ENCODE results near the gene CTTNBP2.
A peak's percentile ranks its signal among the peaks of the same experiment; 100 is the strongest.

The CTTNBP2 gene

DNA sequence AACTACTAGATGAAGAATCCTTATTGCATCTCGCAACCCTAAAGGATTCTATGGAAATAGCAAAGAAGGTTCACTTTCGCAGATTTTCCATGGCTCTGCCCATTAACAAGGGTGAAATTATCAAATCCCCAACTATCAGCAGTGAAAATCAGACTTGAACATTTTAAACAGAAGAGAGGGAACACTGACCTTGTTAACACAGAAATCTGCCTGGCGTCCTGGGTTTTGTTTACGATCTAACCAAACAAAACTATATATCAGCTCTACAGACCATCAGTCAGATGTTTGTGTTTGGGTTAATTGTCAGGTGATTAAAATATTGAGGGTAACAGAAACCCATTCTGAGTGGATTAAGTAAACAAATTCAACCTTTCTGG, 1.9 kb downstream of the CTTNBP2 start:
- DNase-seq (ENCODE audit: low read depth): no peak
- TF ChIP-seq, protein P1, sequence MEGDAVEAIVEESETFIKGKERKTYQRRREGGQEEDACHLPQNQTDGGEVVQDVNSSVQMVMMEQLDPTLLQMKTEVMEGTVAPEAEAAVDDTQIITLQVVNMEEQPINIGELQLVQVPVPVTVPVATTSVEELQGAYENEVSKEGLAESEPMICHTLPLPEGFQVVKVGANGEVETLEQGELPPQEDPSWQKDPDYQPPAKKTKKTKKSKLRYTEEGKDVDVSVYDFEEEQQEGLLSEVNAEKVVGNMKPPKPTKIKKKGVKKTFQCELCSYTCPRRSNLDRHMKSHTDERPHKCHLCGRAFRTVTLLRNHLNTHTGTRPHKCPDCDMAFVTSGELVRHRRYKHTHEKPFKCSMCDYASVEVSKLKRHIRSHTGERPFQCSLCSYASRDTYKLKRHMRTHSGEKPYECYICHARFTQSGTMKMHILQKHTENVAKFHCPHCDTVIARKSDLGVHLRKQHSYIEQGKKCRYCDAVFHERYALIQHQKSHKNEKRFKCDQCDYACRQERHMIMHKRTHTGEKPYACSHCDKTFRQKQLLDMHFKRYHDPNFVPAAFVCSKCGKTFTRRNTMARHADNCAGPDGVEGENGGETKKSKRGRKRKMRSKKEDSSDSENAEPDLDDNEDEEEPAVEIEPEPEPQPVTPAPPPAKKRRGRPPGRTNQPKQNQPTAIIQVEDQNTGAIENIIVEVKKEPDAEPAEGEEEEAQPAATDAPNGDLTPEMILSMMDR (IDR thresholded peaks at IDR 0.05; ENCODE audit: insufficient read depth, low read depth, low read length, missing control alignments): no peak
- no peak overlapping the region for H3K4me3 ChIP-seq (ENCODE audit: low read length)

- TF ChIP-seq, protein P1 (IDR thresholded peaks at IDR 0.05; ENCODE audit: insufficient read depth, low read depth, low read length, missing control alignments): no peak
- no peak for DNase-seq (ENCODE audit: low read depth)
- no peak overlapping the region for H3K4me3 ChIP-seq (ENCODE audit: low read length)
Measured at GRCh38 chr7:117870448-117871130, 2.7 kb downstream of the CTTNBP2 start.

GRCh38 chr7:117869374-117869773, 3.9 kb downstream of the CTTNBP2 start:
- TF ChIP-seq, protein P1 (IDR thresholded peaks at IDR 0.05; ENCODE audit: insufficient read depth, low read depth, low read length, missing control alignments): no peak
- DNase-seq (ENCODE audit: low read depth): no peak

DNA sequence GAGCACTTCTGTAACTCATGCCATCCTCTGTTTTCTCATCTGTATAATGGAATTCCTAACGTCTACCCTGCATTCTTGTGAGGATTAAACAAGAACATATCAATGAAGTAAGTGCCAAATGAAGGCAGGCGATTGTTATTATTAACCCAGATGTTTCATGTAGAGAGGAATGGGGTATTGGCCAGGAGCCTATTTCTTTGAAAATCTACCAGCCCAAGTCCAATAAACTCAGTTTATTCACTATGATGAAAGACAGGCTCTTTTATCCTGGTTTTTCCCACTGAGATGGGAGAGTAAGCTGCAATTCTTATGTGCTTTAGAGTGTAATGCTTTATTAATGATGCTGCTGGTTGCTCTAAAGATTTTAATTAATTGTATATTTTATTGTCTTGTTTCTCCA, 9.6 kb downstream of the CTTNBP2 start:
- no peak overlapping the region for H3K4me3 ChIP-seq (ENCODE audit: low read length)
- no peak for DNase-seq (ENCODE audit: low read depth)
- TF ChIP-seq, protein P1 (IDR thresholded peaks at IDR 0.05; ENCODE audit: insufficient read depth, low read depth, low read length, missing control alignments): no peak

More at GRCh38 chr7:117869374-117869773, 3.9 kb downstream of the CTTNBP2 start:
- H3K4me3 ChIP-seq (ENCODE audit: low read length): no peak overlapping the region

- no peak overlapping the region for H3K4me3 ChIP-seq (ENCODE audit: low read length)
- TF ChIP-seq, protein P1 (IDR thresholded peaks at IDR 0.05; ENCODE audit: insufficient read depth, low read depth, low read length, missing control alignments): no peak
- DNase-seq (ENCODE audit: low read depth): no peak
Measured at GRCh38 chr7:117862378-117862777, 10.9 kb downstream of the CTTNBP2 start.

DNA sequence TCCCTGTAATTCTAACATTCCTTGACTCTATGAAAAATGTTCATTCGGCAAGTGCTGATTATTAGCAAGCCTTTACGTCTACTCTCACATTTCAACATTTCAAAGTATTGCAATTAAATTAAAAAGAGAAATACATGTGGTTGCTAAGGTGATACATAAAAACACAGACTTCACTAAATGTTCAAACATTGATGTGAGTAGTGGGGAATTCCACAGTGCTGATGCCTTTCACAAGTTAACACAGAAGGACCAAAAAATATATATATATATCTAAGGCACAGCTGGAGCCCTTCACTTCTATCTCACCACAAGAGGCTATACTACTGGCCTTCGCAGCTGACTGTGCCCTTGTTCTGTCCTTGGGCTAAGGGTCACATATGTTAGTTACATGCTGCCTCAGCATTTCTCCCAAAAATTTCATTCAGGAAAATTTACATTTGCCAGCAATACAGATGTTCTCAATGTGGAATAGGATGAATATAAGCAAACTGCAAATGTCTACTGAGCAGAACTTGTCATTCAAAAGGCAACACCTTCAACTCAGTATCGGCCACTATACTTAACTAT, 13.9 kb downstream of the CTTNBP2 start:
- TF ChIP-seq, protein P1 (IDR thresholded peaks at IDR 0.05; ENCODE audit: insufficient read depth, low read depth, low read length, missing control alignments): no peak
- no peak overlapping the region for H3K4me3 ChIP-seq (ENCODE audit: low read length)
- no peak for DNase-seq (ENCODE audit: low read depth)

- TF ChIP-seq, protein P1 (IDR thresholded peaks at IDR 0.05; ENCODE audit: insufficient read depth, low read depth, low read length, missing control alignments): no peak
- H3K4me3 ChIP-seq (ENCODE audit: low read length): no peak overlapping the region
- peak; percentile 95 for DNase-seq (ENCODE audit: low read depth)
Measured at GRCh38 chr7:117858712-117859111, 14.5 kb downstream of the CTTNBP2 start.

Measured in epithelial cell of esophagus (primary cell).